Effector memory CD4-positive, alpha-beta T cell (primary cell): ENCODE data around the gene HLA-E.
"Not testable (repeated sequence)": the region's sequence is repeated elsewhere in the genome, so short reads cannot be mapped to it uniquely, and the experiment has no call there.

Source experiments
- DNase-seq, 3 donors: peaks; one replicate each; pipeline ENCODE4 v3.0.0-alpha.2; 2020
- H3K27ac ChIP-seq: 2 replicates; pipeline ENCODE4 v1.7.0; 2013; ENCODE audit warnings: mild to moderate bottlenecking, low read length, moderate library complexity; ENCODE audit not compliant: insufficient read depth, poor library complexity, severe bottlenecking
- H3K27me3 ChIP-seq: replicated peaks from 2 replicates; pipeline ENCODE4 v1.7.0; 2013; ENCODE audit warnings: mild to moderate bottlenecking, low read length; ENCODE audit not compliant: insufficient read depth, control insufficient read depth, poor library complexity, severe bottlenecking
- H3K36me3 ChIP-seq: 2 replicates; pipeline ENCODE4 v1.7.0; 2013; ENCODE audit warnings: mild to moderate bottlenecking, low read length, moderate library complexity; ENCODE audit not compliant: control insufficient read depth, insufficient read depth
- H3K4me1 ChIP-seq: 2 replicates; pipeline ENCODE4 v1.7.0; 2013; ENCODE audit warnings: low read length, mild to moderate bottlenecking; ENCODE audit not compliant: control insufficient read depth, insufficient read depth, poor library complexity, severe bottlenecking
- H3K4me3 ChIP-seq: 2 replicates; pipeline ENCODE4 v1.7.0; 2013; ENCODE audit warnings: low read length, low read depth, mild to moderate bottlenecking; ENCODE audit not compliant: insufficient read depth, poor library complexity, severe bottlenecking
- H3K9me3 ChIP-seq: 2 replicates; pipeline ENCODE4 v1.7.0; 2013; ENCODE audit warnings: mild to moderate bottlenecking, low read length, moderate library complexity; ENCODE audit not compliant: control insufficient read depth

The HLA-E gene

DNA sequence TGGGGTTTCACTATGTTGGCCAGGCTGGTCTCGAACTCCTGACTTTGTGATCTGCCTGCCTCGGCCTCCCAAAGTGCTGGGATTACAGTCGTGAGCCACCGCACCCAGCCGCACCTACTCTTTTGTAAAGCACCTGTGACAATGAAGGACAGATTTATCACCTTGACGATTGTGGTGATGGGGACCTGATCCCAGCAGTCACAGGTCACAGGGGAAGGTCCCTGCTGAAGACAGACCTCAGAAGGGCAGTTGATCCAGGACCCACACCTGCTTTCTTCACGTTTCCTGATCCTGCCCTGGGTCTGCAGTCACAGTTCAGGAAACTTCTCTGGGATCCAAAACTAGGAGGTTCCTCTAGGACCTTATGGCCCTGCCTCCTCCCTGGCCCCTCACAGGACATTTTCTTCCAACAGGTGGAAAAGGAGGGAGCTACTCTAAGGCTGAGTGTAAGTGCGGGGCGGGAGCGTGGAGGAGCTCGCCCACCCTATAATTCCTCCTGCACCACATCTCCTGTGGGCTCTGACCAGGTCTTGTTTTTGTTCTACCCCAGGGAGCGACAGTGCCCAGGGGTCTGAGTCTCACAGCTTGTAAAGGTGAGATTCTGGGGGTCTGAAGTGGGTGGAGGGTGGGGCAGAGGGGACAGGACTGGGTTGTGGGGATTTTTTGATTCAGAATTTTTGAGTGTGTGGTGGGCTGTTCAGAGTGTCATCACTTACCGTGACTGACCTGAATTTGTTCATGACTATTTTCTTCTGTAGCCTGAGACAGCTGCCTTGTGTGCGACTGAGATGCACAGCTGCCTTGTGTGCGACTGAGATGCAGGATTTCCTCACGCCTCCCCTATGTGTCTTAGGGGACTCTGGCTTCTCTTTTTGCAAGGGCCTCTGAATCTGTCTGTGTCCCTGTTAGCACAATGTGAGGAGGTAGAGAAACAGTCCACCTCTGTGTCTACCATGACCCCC is 3.0 kb downstream of the HLA-E start:
- Histone ChIP-seq H3K4me1 (peaks cover 51% of the 10 kb centered on the region), H3K36me3 (peaks cover 42% of the 10 kb centered on the region), H3K27me3 (no peaks in the 10 kb centered on the region), H3K27ac (peak overlapping the region; percentile 97), H3K4me3 (peak overlapping the region; percentile 99), H3K9me3 (no peaks in the 10 kb centered on the region)
- DNase-seq: no peak

DNA sequence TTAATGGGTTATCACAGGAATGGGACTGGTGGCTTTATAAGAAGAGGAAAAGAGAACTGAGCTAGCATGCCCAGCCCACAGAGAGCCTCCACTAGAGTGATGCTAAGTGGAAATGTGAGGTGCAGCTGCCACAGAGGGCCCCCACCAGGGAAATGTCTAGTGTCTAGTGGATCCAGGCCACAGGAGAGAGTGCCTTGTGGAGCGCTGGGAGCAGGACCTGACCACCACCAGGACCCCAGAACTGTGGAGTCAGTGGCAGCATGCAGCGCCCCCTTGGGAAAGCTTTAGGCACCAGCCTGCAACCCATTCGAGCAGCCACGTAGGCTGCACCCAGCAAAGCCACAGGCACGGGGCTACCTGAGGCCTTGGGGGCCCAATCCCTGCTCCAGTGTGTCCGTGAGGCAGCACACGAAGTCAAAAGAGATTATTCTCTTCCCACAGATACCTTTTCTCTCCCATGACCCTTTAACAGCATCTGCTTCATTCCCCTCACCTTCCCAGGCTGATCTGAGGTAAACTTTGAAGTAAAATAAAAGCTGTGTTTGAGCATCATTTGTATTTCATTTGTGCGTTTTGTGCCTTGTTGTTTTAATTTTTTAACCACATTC is 4.4 kb downstream of the HLA-E start:
- Histone ChIP-seq H3K9me3 (no peaks in the 10 kb centered on the region), H3K27me3 (no peaks in the 10 kb centered on the region), H3K27ac (peak overlapping the region; percentile 97), H3K4me1 (peaks cover 51% of the 10 kb centered on the region), H3K36me3 (peaks cover 42% of the 10 kb centered on the region), H3K4me3 (no peak overlapping the region)
- no peak for DNase-seq

DNA sequence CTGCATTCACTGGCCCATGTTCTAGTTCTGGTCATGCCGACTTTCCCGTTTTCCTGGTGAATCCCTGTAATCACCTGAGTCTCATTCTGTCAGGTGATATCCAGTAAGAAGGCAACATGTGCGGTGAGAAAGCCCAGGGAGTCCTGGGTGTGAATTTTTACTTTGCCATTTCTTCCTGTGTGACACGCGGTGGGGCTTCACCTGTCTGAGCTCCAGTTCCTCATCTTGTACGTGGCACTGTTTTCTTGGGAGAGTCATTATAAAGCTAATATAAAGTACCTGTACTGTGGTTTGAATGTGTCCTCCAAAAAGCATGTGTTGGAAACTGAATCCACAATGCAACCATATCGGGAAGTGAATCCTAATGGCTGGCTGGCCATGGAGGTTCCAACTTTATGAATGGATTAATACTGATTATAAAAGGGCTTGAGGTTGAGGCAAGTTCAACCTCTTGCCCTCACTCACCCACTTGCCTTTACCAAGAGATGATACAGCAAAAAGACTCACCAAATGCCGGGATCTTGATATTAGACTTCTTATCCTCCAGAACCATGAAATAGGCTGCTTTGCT is 5.1 kb downstream of the HLA-E start:
- no peak overlapping the region for H3K4me3 ChIP-seq
- DNase-seq: no peak
- no peaks in the 10 kb centered on the region for H3K27me3 ChIP-seq
- H3K27ac ChIP-seq: peak overlapping the region; percentile 19
- H3K4me1 ChIP-seq: peaks cover 51% of the 10 kb centered on the region
- H3K9me3 ChIP-seq: no peaks in the 10 kb centered on the region
- peaks cover 42% of the 10 kb centered on the region for H3K36me3 ChIP-seq

DNA sequence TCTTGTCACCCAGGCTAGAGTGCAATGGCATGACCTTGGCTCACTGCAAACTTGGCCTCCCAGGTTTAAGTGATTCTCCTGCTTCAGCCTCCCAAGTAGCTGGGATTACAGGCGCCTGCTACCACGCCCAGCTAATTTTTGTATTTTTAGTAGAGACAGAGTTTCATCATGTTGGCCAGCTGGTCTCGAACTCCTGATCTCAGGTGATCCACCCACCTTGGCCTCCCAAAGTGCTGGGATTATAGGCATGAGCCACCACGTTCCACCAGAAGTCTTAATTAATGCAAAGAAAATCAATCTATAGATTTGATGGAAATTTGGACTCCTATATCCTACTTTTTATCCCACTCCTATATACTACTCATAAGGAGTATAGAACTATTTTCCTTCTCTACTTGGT is 5.8 kb downstream of the HLA-E start:
- H3K27ac ChIP-seq, DNase-seq, H3K4me3 ChIP-seq, H3K27me3 ChIP-seq, H3K9me3 ChIP-seq: not testable (repeated sequence)
- peaks cover 35% of the 10 kb centered on the region for H3K36me3 ChIP-seq
- peaks cover 50% of the 10 kb centered on the region for H3K4me1 ChIP-seq

DNA sequence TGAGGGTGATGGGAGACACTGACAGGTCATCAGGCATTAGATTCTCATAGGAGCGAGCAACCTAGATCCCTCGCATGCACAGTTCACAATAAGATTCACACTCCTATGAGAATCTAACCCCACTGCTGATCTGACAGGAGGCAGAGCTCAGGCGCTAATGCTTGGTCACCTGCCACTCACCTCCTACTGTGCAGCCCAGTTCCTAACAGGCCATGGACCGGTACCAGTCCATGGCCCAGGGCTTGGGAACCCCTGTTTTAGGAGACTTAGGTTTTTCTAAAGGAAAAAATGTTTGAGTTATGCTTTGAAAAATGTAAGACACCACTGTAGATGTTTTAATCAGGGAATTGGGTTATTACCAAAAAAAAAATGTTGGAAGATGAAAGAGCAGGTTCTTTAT is 6.7 kb downstream of the HLA-E start:
- peaks cover 47% of the 10 kb centered on the region for H3K4me1 ChIP-seq
- no peaks in the 10 kb centered on the region for H3K27me3 ChIP-seq
- H3K27ac ChIP-seq: no peak overlapping the region
- DNase-seq: no peak
- peaks cover 26% of the 10 kb centered on the region for H3K36me3 ChIP-seq
- no peak overlapping the region for H3K4me3 ChIP-seq
- no peaks in the 10 kb centered on the region for H3K9me3 ChIP-seq

DNA sequence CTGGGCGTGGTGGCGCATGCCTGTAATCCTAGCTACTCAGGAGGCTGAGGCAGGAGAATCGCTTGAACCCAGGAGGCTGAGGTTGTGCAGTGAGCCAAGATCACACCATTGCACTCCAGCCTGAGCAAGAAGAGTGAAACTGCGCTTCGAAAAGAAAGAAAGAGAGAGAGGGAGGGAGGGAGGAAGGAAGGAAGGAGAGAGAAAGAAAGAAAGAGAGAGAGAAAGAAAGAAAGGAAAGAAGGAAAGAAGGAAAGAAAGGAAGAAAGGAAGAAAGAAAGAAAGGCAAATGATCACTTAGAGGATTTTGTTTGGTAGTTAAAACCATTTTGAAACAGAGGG is 7.9 kb downstream of the HLA-E start:
- not testable (repeated sequence) for H3K27ac ChIP-seq, H3K4me3 ChIP-seq, H3K9me3 ChIP-seq, DNase-seq, H3K27me3 ChIP-seq
- Histone ChIP-seq H3K4me1 (peaks cover 40% of the 10 kb centered on the region), H3K36me3 (peaks cover 14% of the 10 kb centered on the region)

DNA sequence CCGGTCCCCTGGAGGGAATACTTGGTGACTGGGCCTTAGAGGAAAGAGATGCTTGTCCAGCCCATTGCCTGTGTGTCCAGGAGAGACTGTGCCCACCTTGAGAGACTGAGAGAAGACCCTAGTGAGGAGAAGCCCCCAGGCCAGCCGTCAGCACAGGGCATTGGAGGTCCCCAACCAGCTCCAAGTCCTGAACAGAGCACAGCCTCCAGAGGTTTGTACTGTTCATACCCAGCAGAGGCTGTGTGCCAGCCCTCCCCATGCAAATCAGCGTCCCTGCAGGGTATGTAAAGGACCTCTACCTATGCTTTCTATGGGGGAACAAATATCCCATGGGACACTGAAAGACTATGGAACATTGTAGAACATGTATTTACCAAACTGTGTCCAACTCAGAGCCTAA is 8.4 kb downstream of the HLA-E start:
- Histone ChIP-seq H3K9me3 (no peaks in the 10 kb centered on the region), H3K4me3 (no peak overlapping the region), H3K27me3 (no peaks in the 10 kb centered on the region), H3K27ac (no peak overlapping the region), H3K4me1 (peaks cover 36% of the 10 kb centered on the region), H3K36me3 (peaks cover 9% of the 10 kb centered on the region)
- DNase-seq: no peak

DNA sequence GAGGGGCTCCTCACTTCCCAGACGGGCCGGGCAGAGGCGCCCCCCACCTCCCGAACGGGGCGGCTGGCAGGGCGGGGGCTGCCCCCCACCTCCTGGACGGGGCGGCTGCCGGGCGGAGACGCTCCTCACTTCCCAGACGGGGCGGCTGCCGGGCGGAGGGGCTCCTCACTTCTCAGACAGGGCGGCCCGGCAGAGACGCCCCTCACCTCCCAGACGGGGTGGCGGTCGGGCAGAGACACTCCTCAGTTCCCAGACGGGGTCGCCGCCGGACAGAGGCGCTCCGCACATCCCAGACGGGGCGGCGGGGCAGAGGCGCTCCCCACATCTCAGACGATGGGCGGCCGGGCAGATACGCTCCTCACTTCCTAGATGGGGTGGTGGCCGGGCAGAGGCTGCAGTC is 9.4 kb downstream of the HLA-E start:
- not testable (repeated sequence) for H3K27ac ChIP-seq, H3K36me3 ChIP-seq, DNase-seq, H3K9me3 ChIP-seq, H3K4me3 ChIP-seq, H3K27me3 ChIP-seq
- peaks cover 26% of the 10 kb centered on the region for H3K4me1 ChIP-seq

DNA sequence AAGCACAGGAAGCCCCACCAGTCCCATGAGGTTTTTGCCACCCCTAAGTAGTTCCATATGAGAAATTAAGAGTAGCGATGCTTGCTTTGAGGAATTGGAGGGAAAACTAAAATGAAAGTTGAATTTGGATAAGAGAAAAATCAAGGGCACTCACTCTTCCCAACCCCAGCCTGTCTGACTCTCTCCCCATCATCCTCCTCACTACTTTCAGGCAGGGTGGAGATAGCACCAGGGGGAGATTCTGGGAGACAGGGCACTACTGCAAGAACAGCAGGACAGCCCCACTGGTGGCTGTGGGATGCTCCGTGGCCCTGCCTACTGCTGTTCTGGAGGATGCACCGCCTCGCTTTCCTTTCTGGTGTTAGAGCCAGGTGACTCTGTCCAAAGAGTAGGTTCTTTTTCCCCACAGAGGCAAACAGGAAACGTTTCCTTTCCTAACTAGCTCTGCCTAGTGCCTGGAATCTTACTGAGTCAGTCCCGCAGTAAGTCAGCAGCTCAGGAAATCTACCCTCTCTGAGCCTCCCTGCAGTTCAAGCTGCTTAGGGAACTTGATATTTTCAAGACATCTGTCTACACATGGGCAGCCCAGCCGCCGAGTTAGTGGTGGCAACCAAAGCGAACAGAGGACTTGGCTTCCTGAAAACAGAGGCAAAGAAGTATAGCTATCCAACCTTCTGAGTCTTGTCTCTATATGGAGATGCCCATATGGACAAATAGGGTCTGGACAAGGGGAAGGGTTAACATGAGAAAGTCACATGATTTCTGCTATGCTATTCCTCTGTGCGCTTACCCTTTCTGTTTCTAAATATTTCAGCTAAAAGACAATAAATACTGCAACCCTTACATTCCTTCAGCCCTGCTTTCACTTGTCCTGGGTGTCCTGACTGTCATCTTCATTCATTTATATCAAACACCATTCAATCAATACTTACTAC is 11.4 kb downstream of the HLA-E start:
- peaks cover 9% of the 10 kb centered on the region for H3K4me1 ChIP-seq
- H3K9me3 ChIP-seq: no peaks in the 10 kb centered on the region
- H3K27ac ChIP-seq: peak overlapping the region; percentile 9
- H3K4me3 ChIP-seq: peak overlapping the region; percentile 26
- H3K36me3 ChIP-seq: no peaks in the 10 kb centered on the region
- DNase-seq: no peak
- H3K27me3 ChIP-seq: no peaks in the 10 kb centered on the region
